Activated T-helper 1 cell treated with anti-CD3 and anti-CD28 coated beads, Interleukin-12 subunit alpha, Interleukin-12 subunit beta, Interleukin-2, Interleukin-4 antibody, amounts not matched to agents 30 ng/mL and 10 ng/mL and 1 ng/mL, durations not matched to agents 14 hours and 24 hours and 36 hours (primary cell): ENCODE data around the gene CTU1. TPM values are rescaled to one million over a fixed set of nuclear protein-coding genes. Genes with fewer than 3 reads are reported as not detected.
"Not testable (repeated sequence)": the region's sequence is repeated elsewhere in the genome, so short reads cannot be mapped to it uniquely, and the experiment has no call there.

Experiments
- DNase-seq: peaks from one replicate; pipeline ENCODE4 v3.0.0; 2021; ENCODE audit warnings: low spot score
- H3K27ac Mint-ChIP-seq: one replicate; pipeline ENCODE4 v1.8.0; 2021; ENCODE audit warnings: mild to moderate bottlenecking, mixed read lengths
- H3K27me3 Mint-ChIP-seq: one replicate; pipeline ENCODE4 v1.8.0; 2022; ENCODE audit warnings: mild to moderate bottlenecking, moderate library complexity, mixed read lengths; ENCODE audit not compliant: insufficient read depth
- H3K36me3 Mint-ChIP-seq: one replicate; pipeline ENCODE4 v1.8.0; 2021; ENCODE audit warnings: low read depth, mixed read lengths
- H3K4me1 Mint-ChIP-seq: one replicate; pipeline ENCODE4 v1.8.0; 2021; ENCODE audit warnings: low read depth, mixed read lengths
- H3K4me3 Mint-ChIP-seq: one replicate; pipeline ENCODE4 v1.8.0; 2021; ENCODE audit warnings: mild to moderate bottlenecking, moderate library complexity, mixed read lengths
- H3K9me3 Mint-ChIP-seq: one replicate; pipeline ENCODE4 v1.8.0; 2021; ENCODE audit warnings: mixed read lengths
- intact Hi-C: fragments of 100-400 bp; cut with micrococcal nuclease; formaldehyde crosslinking; loops from one replicate; pipeline ENCODE4 v1.15.1; 2024
- total RNA-seq: library from RNA; stranded (reverse); gene quantifications from 2 replicates; pipeline ENCODE4 v1.2.3, GENCODE V29; 2022

The CTU1 gene
- 12.5 and 14.0 TPM in 2 replicates for total RNA-seq

DNA sequence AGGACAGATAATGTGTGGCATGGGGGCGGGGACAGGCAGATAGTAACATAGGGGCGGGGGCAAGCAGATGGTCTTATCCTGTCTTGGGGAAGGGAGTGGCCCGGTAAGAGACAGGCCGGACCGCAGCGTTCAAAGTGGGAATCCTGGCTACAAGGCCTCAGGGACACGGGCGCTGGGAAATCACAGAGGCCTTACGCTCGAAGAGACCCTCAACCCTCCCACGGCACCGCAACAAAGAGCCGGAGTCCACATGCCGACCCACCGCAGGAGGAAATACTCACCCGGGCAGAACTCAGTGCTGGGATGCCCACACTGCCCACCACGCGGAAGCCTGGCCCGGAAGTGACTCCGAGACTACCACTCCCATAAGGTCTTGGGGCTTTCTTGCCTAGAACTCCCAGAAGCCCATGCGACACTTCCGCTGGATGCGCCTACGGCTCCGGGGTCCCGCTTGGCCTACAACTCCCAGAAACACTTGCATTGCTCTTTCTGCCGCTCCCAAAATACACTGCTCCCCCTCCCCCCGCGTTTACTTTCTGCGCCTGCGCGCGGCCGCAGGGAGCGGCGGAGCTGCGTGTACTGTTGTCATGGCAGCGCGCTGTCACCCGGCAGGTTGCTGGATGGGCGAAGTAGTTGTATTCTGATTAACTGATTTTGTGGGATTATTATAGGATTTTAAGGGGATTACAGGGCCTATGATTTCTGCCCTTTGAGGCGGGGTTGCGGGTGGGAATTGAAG is at the start of gene CTU1:
Gene CTU1 (minus strand): TSS at position 344 of the 739 bp plus-strand sequence. CDS start 3,840 bp downstream, outside the sequence.
- Mint-ChIP-seq H3K4me1 (peaks cover 24% of the 10 kb centered on the region), H3K9me3 (no peaks in the 10 kb centered on the region), H3K27ac (peak within 1 kb of the TSS; percentile 96), H3K36me3 (peaks cover 11% of the 10 kb centered on the region), H3K4me3 (peak within 1 kb of the TSS; percentile 92), H3K27me3 (no peaks in the 10 kb centered on the region)
- peak; percentile 98 for DNase-seq
- intact Hi-C loops: loop anchor here (1.0 to 5.0 kb wide), 11 partner anchors 11 to 1083 kb away; partner anchors contain the start of genes JOSD2, VRK3 and ZNF175

DNA sequence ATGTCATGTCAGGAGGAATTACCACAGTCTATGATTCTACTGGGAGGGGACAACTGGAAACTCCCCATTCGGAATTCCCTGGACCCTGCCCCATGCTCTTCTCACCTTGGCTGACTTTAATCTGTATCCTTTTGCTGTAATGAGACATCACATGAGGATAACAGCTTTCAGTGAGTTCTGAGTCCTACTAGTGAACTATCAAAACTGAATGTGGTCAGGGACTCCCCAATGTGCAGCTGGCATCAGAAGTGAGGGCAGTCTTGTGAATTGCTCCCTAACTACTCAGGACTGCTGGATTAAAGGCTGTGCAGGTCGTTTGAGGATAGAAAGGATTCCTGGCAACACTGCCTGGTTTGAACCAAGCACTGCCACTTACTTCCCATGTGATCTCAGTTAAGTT is 49.1 kb upstream of the CTU1 start:
- intact Hi-C loops: no loop called here
- Mint-ChIP-seq H3K27ac (no peak overlapping the region), H3K4me3 (no peak overlapping the region), H3K9me3 (no peaks in the 10 kb centered on the region), H3K4me1 (peaks cover 9% of the 10 kb centered on the region), H3K36me3 (no peaks in the 10 kb centered on the region), H3K27me3 (peaks cover 5% of the 10 kb centered on the region)
- no peak for DNase-seq

DNA sequence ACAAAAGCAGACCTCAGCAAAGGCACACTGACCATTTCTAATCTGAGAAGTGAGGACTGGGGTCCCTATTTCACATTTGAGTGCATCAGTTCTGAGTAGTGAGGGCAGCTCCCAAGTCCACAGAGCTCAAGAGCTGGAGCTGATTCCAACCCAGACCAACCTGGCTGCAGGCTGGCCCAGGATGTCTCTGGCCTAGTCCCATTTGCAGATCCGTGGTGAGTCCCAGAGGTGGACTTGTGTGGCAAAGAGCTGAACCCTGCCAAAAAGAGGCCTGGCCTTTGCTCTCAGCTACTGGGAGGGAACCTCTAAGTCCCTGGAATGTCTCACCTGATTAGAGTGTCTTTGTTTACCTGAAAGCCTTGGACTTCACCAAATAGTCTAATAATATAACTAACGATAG is 48.5 kb upstream of the CTU1 start:
- no peak overlapping the region for H3K4me3 Mint-ChIP-seq
- peaks cover 6% of the 10 kb centered on the region for H3K27me3 Mint-ChIP-seq
- H3K27ac Mint-ChIP-seq: no peak overlapping the region
- peaks cover 9% of the 10 kb centered on the region for H3K4me1 Mint-ChIP-seq
- H3K9me3 Mint-ChIP-seq: no peaks in the 10 kb centered on the region
- H3K36me3 Mint-ChIP-seq: no peaks in the 10 kb centered on the region
- no peak for DNase-seq
- intact Hi-C loops: no loop called here

DNA sequence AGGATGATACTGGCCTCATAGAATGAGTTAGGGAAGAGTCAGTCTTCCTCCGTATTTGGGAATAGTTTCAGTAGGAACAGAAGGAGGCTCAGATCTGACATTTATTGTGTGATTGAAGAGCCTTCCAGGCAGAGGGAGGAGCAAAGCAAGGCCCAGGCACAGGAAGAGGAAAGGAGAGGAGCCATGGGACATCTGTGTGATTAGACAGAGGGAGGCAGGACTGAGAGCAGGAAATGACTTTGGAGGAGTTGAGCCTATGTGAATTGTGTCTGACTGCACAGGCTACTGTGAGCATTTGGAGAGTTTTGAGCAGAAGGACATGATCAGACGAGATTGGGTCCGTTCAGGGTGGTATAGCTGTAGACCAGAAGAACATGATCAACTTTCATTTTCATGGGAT is 42.4 kb upstream of the CTU1 start:
- H3K36me3 Mint-ChIP-seq: no peaks in the 10 kb centered on the region
- peaks cover 19% of the 10 kb centered on the region for H3K27me3 Mint-ChIP-seq
- DNase-seq: no peak
- H3K27ac Mint-ChIP-seq: no peak overlapping the region
- no peak overlapping the region for H3K4me3 Mint-ChIP-seq
- intact Hi-C loops: no loop called here
- H3K9me3 Mint-ChIP-seq: no peaks in the 10 kb centered on the region
- no peaks in the 10 kb centered on the region for H3K4me1 Mint-ChIP-seq

DNA sequence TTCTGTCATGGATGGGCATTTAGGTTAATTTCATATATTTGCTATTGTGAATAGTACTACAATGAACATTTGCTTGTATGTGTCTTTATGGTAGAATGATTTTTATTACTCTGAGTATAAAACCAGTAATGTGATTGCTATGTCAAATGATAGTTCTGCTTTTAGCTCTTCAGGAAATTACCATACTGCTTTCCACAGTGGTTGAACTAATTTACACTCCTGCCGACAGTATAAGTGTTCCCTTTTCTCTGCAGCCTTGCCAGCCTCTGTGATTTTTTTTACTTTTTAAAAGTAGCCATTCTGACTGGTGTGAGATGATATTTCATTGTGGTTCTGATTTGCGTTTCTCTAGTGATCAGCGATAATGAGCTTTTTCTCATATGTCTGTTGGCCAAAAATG is 40.4 kb upstream of the CTU1 start:
- H3K4me3 Mint-ChIP-seq: no peak overlapping the region
- peaks cover 21% of the 10 kb centered on the region for H3K27me3 Mint-ChIP-seq
- no peaks in the 10 kb centered on the region for H3K36me3 Mint-ChIP-seq
- H3K9me3 Mint-ChIP-seq: no peaks in the 10 kb centered on the region
- H3K27ac Mint-ChIP-seq: no peak overlapping the region
- DNase-seq: no peak
- intact Hi-C loops: no loop called here
- no peaks in the 10 kb centered on the region for H3K4me1 Mint-ChIP-seq

DNA sequence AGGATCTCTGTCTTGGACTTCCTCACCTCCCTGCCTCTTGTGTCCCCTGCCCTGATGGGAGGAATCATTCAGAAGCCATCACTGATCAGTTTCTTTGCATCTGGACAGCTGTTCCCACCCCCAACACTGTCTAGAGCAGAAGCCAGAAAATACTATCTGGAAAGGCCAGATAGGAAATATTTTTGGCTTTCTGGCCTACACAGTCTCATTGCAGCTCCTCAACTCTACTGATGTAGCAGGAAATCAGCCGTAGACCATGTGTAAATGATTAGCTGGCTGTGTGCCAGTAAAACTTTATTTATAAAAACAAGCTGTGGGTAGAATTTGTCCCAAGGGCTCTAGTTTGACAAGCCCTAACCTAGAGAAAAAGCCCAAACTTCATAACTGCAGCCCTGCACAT is 39.5 kb upstream of the CTU1 start:
- no peaks in the 10 kb centered on the region for H3K36me3 Mint-ChIP-seq
- H3K4me3 Mint-ChIP-seq: no peak overlapping the region
- H3K4me1 Mint-ChIP-seq: no peaks in the 10 kb centered on the region
- H3K27ac Mint-ChIP-seq: no peak overlapping the region
- H3K27me3 Mint-ChIP-seq: peaks cover 16% of the 10 kb centered on the region
- no peaks in the 10 kb centered on the region for H3K9me3 Mint-ChIP-seq
- DNase-seq: no peak
- intact Hi-C loops: no loop called here

DNA sequence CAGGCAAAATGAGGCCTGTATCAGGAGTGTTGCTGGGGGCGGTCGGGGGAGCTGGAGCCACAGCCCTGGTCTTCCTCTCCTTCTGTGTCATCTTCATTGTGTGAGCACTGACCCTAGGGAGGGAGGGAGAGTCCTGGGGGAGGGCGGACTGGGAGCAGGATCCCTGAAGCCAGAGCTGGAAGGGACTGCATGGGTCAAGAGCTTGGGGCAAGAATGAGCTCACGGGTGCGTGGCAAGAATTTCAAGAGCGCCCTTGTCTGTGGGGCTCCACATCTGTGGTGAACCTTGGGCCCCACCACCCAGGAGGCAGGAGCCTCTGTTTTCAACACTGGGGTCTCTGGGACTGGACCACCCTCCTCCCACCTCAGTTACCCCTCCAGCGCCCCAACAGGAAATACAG is 38.5 kb upstream of the CTU1 start:
- H3K4me3 Mint-ChIP-seq: no peak overlapping the region
- no peaks in the 10 kb centered on the region for H3K9me3 Mint-ChIP-seq
- H3K27ac Mint-ChIP-seq: no peak overlapping the region
- no peak for DNase-seq
- no peaks in the 10 kb centered on the region for H3K4me1 Mint-ChIP-seq
- H3K27me3 Mint-ChIP-seq: peaks cover 16% of the 10 kb centered on the region
- no peaks in the 10 kb centered on the region for H3K36me3 Mint-ChIP-seq
- intact Hi-C loops: no loop called here

DNA sequence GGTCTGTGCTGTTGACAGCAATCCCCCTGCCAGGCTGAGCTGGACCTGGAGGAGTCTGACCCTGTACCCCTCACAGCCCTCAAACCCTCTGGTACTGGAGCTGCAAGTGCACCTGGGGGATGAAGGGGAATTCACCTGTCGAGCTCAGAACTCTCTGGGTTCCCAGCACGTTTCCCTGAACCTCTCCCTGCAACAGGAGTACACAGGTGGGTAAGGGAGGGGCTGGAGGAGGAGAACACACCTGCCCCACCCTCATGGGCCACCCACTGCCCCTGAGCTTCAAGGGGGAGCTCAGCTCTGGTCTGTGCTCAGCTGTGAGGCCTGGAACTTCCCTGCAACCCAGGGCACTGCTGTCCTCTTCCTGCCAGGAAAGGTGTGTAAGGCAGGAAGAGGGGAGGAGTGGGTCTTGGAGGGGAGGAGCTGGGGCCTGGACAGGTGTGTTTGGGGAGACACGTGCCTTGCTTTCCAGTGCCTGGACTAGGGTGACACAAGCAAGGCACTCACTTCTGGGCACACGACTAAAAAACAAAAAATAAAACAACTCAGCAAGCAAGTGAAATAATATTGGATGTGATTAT is 37.8 kb upstream of the CTU1 start:
- Mint-ChIP-seq H3K36me3 (no peaks in the 10 kb centered on the region), H3K27ac (no peak overlapping the region), H3K27me3 (peaks cover 14% of the 10 kb centered on the region), H3K9me3 (no peaks in the 10 kb centered on the region), H3K4me1 (no peaks in the 10 kb centered on the region), H3K4me3 (no peak overlapping the region)
- no peak for DNase-seq
- intact Hi-C loops: no loop called here

DNA sequence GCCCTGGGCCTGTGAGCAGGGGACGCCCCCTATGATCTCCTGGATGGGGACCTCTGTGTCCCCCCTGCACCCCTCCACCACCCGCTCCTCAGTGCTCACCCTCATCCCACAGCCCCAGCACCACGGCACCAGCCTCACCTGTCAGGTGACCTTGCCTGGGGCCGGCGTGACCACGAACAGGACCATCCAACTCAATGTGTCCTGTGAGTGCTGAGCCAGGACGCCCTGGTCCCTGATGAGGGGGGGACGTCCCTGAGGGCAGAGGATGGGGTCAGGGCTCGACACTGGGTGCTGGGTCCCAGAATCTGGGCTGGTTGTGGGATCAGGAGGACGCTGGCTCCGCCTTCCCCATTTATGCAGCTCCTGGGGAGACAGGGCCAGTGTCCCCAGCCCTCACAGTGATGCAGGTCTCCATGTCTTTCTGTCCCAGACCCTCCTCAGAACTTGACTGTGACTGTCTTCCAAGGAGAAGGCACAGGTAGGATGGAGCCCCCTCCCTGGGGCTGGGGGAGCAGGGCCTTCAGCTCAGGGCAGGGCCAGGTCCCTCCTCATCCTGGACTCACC is 36.4 kb upstream of the CTU1 start:
- Mint-ChIP-seq H3K4me1 (no peaks in the 10 kb centered on the region), H3K27ac (no peak overlapping the region), H3K4me3 (no peak overlapping the region), H3K27me3 (peaks cover 7% of the 10 kb centered on the region), H3K9me3 (no peaks in the 10 kb centered on the region), H3K36me3 (no peaks in the 10 kb centered on the region)
- intact Hi-C loops: no loop called here
- DNase-seq: no peak

DNA sequence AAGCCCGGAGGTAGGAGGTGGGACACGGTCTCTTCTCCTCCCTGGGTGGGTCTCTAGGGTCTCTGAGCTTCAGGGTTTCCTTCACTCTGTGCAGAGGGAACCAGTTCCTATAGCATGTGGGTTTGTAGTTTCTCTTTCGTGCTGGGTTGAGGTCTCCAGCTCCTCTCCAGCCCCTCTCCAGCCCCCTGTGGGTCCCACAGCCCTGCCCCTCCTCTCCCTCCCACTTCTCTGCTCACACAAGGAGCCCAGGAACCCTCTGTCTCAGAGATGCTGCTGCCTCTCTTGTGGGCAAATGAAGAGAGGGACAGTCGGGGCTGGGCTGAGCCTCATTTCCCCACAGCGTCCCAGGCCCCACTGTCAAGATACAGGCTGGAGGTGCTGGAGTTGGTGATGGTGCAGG is 35.3 kb upstream of the CTU1 start:
- H3K36me3 Mint-ChIP-seq: no peaks in the 10 kb centered on the region
- no peak for DNase-seq

DNA sequence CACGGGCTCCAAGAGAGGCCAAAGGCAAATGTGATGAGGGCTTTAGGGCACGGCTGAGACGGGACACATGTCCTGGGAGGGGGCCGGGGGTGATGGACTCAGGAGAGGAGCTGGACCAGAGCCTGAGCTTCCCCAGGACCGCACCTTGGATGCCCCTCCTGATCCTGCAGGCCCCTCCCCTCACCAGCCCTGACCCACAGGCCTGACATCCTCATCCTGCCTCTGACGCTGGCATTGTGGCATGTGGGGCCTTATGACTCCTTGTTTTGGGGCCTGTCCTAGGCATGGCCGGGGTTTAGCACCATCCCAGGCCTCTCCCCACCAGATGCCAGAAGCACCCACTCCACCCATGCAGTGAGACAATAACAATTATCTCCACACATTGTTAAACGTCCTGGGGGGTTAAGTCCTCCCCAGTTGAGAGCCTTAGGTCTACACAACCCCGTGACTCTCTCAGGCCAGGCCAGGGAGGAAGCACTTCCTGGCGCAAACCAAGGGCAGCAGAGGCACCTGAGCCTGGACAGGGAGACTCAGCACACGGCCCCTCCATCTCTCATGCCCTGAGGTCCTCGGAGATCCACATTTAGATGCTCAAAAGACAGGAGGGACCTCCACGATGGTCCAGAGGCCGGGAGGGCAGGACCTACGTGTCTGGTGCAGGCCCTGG is 34.7 kb upstream of the CTU1 start:
- H3K36me3 Mint-ChIP-seq, intact Hi-C loops, H3K27me3 Mint-ChIP-seq, DNase-seq, H3K27ac Mint-ChIP-seq, H3K4me1 Mint-ChIP-seq, H3K4me3 Mint-ChIP-seq, H3K9me3 Mint-ChIP-seq: not testable (repeated sequence)

More for the DNA sequence above, 35.3 kb upstream of the CTU1 start:
- no peaks in the 10 kb centered on the region for H3K9me3 Mint-ChIP-seq
- H3K27me3 Mint-ChIP-seq: peaks cover 4% of the 10 kb centered on the region
- H3K4me1 Mint-ChIP-seq: no peaks in the 10 kb centered on the region
- no peak overlapping the region for H3K27ac Mint-ChIP-seq
- intact Hi-C loops: no loop called here
- no peak overlapping the region for H3K4me3 Mint-ChIP-seq

DNA sequence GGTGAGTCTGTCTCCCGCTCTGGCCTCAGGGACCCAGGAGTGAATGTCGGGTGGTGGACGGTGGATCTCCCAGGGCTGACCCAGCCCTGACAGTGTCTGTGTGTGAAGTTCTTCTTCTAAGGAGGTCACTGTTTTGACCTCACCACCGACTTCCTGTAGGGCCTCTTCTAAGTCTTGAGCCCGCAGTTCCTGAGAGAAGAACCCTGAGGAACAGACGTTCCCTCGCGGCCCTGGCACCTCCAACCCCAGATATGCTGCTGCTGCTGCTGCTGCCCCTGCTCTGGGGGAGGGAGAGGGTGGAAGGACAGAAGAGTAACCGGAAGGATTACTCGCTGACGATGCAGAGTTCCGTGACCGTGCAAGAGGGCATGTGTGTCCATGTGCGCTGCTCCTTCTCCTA is 33.9 kb upstream of the CTU1 start, which contains the start of gene SIGLEC7:
Gene SIGLEC7 (plus strand): TSS at position 183 of the 400 bp plus-strand sequence. CDS start 69 bp downstream, at position 252.
- no peak for DNase-seq
- Mint-ChIP-seq H3K27ac (no peak within 1 kb of the TSS), H3K4me1 (peaks cover 5% of the 10 kb centered on the region), H3K27me3 (peaks cover 2% of the 10 kb centered on the region), H3K36me3 (no peaks in the 10 kb centered on the region), H3K4me3 (no peak within 1 kb of the TSS), H3K9me3 (no peaks in the 10 kb centered on the region)
- intact Hi-C loops: no loop called here

DNA sequence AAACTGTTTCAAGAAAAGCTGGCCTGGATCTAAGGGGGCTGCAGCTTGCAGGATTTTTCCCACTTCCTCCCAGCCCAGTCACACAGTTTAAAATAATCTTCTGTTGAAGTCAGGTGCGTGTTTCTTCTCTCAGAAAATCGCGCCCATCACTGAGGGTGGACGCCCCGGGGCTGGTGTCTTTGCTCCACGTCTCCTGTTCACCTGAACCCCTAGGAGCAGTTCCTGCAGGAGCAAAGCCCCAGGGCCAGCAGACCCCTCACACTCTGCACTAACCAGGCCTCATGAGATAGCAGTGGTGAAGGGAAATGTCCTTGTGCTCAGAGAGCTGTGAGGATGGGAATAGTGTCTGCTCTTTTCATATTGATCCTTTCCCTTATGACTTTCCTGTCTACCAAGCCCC is 33.0 kb upstream of the CTU1 start:
- peaks cover 14% of the 10 kb centered on the region for H3K4me1 Mint-ChIP-seq
- no peak overlapping the region for H3K27ac Mint-ChIP-seq
- DNase-seq: no peak
- peaks cover 2% of the 10 kb centered on the region for H3K27me3 Mint-ChIP-seq
- intact Hi-C loops: no loop called here
- no peaks in the 10 kb centered on the region for H3K36me3 Mint-ChIP-seq
- H3K4me3 Mint-ChIP-seq: no peak overlapping the region
- no peaks in the 10 kb centered on the region for H3K9me3 Mint-ChIP-seq
